Measurements from ENCODE around the gene CHN1. TPM values are rescaled to one million over a fixed set of nuclear protein-coding genes. Genes with fewer than 3 reads are reported as not detected.

The CHN1 gene
- total and polyA plus RNA-seq, 2 of the 8 experiments (the other 6 are each of a cell fraction or from before 2014, with no cell fraction given): 54.0 to 65.7 TPM

DNA sequence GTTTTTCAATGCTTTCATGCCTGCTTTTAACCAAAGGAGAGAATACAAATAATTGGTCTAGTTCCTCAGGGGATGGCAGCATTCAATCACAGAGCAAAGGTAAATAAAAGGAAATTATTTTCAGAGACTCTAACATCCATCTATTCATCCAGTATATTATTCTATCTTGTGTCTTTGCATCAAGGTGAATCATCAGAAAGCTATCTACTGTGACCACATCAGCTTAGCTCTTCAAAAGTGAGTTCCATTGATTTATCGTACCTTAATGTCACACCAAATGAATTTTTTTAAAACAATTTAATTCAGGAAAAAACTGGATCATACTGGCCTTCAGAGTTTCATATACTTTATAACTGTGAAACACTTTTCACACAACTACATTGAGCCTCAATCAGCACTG lies 66.1 kb downstream of the CHN1 start:
- Histone ChIP-seq H3K4ac (replicated peaks; ENCODE audit: insufficient read length, low read depth, low read length) (no peak overlapping the region), H3K18ac (ENCODE audit: extremely low read depth, low read length) (no peak overlapping the region), H3K4me1 (replicated peaks in 1 of 4; ENCODE audit: control insufficient read depth in 3 of 4, insufficient read depth in 4 of 4, low read length in 3 of 4) (no peaks in the 10 kb centered on the region; a peak in 1 of 7 replicates), H2BK120ac (replicated peaks; ENCODE audit: low read depth, low read length) (no peak overlapping the region), H2BK20ac (ENCODE audit: low read length) (no peak overlapping the region), H2AK5ac (ENCODE audit: low read depth, low read length) (no peak overlapping the region), H3K27ac (ENCODE audit: low read depth, low read length) (no peak overlapping the region), H2BK12ac (ENCODE audit: low read depth, low read length) (no peak overlapping the region), H4K20me1 (replicated peaks in 1 of 2; ENCODE audit: control insufficient read depth in 1 of 2, insufficient read depth in 2 of 2, low read length in 2 of 2) (no peaks in the 10 kb centered on the region), H4K8ac (ENCODE audit: extremely low read depth, insufficient read depth, low read length) (no peak overlapping the region), H4K91ac (replicated peaks; ENCODE audit: insufficient read length, low read length) (no peak overlapping the region), H3K27me3 (replicated peaks in 1 of 4; ENCODE audit: control insufficient read depth in 3 of 4, extremely low read depth in 1 of 4, insufficient read depth in 3 of 4, low read length in 3 of 4) (peaks cover 0 to 1% (median 0%) of the 10 kb centered on the region in 4 experiments; a peak in 1 of 7 replicates), H3K23me2 (ENCODE audit: low read depth, low read length) (no peaks in the 10 kb centered on the region; the same call in 1 of the 2 replicates), H2BK5ac (ENCODE audit: low read depth, low read length) (no peak overlapping the region), H4K5ac (ENCODE audit: insufficient read length, low read depth, low read length) (peak overlapping the region; percentile 52), H2AFZ (ENCODE audit: low read length) (no peak overlapping the region), H3K4me2 (ENCODE audit: insufficient read depth in 1 of 2, low read depth in 2 of 2, low read length in 2 of 2) (no peak overlapping the region), H3K4me3 (ENCODE audit: extremely low read depth in 1 of 4, insufficient read depth in 2 of 4, low read depth in 3 of 4, low read length in 4 of 4) (no peak overlapping the region), H3K79me2 (ENCODE audit: control insufficient read depth in 1 of 2, insufficient read depth in 2 of 2, low read length in 2 of 2) (no peaks in the 10 kb centered on the region), H3K79me1 (ENCODE audit: low read depth, low read length) (no peaks in the 10 kb centered on the region; the same call in 1 of the 2 replicates), H3K23ac (ENCODE audit: insufficient read length) (no peak overlapping the region), H3K9ac (replicated peaks in 1 of 4; ENCODE audit: extremely low read depth in 1 of 4, low read depth in 3 of 4, low read length in 3 of 4) (no peak overlapping the region), H3K14ac (ENCODE audit: insufficient read length) (no peak overlapping the region), H3K36me3 (ENCODE audit: control insufficient read depth in 2 of 4, insufficient read depth in 4 of 4, low read length in 3 of 4) (peaks cover 0 to 24% (median 10%) of the 10 kb centered on the region in 4 experiments; a peak in 3 of 8 replicates), H3K56ac (replicated peaks; ENCODE audit: insufficient read length, low read depth, low read length) (no peak overlapping the region), H3K9me3 (ENCODE audit: insufficient read depth in 2 of 2, low read depth in 1 of 2, low read length in 1 of 2) (peaks cover 13 to 19% of the 10 kb centered on the region in 2 experiments), H2BK15ac (ENCODE audit: low read length) (no peak overlapping the region)
- no peak for FAIRE-seq
- TF ChIP-seq SIRT6 (IDR thresholded peaks at IDR 0.05; ENCODE audit: low read length) (no peak), SUZ12 (IDR thresholded peaks at IDR 0.05; ENCODE audit: low read length) (no peak), ZNF274 (IDR thresholded peaks at IDR 0.05; ENCODE audit: borderline replicate concordance, extremely low read depth, low read length) (no peak), TAF7 (optimal IDR thresholded peaks at IDR 0.05; ENCODE audit: borderline replicate concordance, low read depth, low read length) (no peak), CBX5 (IDR thresholded peaks at IDR 0.05; ENCODE audit: low read depth, low read length) (no peak), CBX8 (IDR thresholded peaks at IDR 0.05; ENCODE audit: borderline replicate concordance, low read depth, low read length) (no peak), MAFK (IDR thresholded peaks at IDR 0.05; ENCODE audit: low read depth, low read length) (no peak), SP2 (IDR thresholded peaks at IDR 0.05; ENCODE audit: low read length) (no peak), RXRA (IDR thresholded peaks at IDR 0.05; ENCODE audit: insufficient read depth, low read depth, low read length) (no peak), TAF1 (IDR thresholded peaks at IDR 0.05; ENCODE audit: low read depth, low read length) (no peak)
- TF ChIP-seq, protein P1, sequence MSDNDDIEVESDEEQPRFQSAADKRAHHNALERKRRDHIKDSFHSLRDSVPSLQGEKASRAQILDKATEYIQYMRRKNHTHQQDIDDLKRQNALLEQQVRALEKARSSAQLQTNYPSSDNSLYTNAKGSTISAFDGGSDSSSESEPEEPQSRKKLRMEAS (IDR thresholded peaks at IDR 0.05): no peak
- no peak for DNase-seq (ENCODE audit: low read depth in 1 of 2, low spot score in 2 of 2)
- CTCF ChIA-PET (ENCODE audit: partially characterized antibody): interaction anchor here (0.6 kb wide), 1 partner anchor 121 kb away, joined by 3 read pairs; no protein-coding TSS in a partner anchor
- 94% methylated on average over 1 of the region's 1 CpG; no CpG with 5 or more reads in 1 of the 2 experiments for WGBS, 2 experiments (ENCODE audit: extremely low coverage in 1 of 2, insufficient coverage in 1 of 2, insufficient read length in 1 of 2, insufficient replicate concordance in 2 of 2, low coverage in 1 of 2, low lambda C conversion rate in 2 of 2, missing lambda C conversion rate in 1 of 2)
- POLR2A ChIA-PET (ENCODE audit: partially characterized antibody): no interaction called here

Measured in H1 (cell line).